ENCODE data around the gene APPBP2.

Gene APPBP2

DNA sequence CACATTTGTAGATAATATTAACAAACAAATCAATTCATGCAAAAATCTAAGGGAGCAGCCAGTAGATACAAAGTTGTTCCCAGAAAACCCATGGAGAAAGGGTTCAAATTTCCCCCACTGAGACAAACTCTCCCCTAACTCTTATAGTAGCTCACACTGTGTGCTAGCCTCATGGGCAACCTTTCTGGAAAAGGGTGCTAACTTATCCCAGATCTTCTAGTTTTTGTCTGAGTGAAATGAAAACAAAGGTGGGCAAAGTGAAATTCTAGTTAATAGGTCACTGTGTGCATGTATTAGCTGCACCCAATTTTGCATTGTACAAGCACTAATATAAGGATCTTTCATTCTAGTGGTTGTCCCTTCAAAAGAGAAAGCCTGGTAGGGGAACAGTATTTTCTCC lies 124.2 kb downstream of the APPBP2 start:
- TF ChIP-seq, protein P1, sequence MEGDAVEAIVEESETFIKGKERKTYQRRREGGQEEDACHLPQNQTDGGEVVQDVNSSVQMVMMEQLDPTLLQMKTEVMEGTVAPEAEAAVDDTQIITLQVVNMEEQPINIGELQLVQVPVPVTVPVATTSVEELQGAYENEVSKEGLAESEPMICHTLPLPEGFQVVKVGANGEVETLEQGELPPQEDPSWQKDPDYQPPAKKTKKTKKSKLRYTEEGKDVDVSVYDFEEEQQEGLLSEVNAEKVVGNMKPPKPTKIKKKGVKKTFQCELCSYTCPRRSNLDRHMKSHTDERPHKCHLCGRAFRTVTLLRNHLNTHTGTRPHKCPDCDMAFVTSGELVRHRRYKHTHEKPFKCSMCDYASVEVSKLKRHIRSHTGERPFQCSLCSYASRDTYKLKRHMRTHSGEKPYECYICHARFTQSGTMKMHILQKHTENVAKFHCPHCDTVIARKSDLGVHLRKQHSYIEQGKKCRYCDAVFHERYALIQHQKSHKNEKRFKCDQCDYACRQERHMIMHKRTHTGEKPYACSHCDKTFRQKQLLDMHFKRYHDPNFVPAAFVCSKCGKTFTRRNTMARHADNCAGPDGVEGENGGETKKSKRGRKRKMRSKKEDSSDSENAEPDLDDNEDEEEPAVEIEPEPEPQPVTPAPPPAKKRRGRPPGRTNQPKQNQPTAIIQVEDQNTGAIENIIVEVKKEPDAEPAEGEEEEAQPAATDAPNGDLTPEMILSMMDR (IDR thresholded peaks at IDR 0.05; ENCODE audit: insufficient read depth, low read depth, low read length, missing control alignments): no peak
- no peak for DNase-seq (ENCODE audit: low read depth)
- H3K4me3 ChIP-seq (ENCODE audit: low read depth, low read length): no peak overlapping the region

DNA sequence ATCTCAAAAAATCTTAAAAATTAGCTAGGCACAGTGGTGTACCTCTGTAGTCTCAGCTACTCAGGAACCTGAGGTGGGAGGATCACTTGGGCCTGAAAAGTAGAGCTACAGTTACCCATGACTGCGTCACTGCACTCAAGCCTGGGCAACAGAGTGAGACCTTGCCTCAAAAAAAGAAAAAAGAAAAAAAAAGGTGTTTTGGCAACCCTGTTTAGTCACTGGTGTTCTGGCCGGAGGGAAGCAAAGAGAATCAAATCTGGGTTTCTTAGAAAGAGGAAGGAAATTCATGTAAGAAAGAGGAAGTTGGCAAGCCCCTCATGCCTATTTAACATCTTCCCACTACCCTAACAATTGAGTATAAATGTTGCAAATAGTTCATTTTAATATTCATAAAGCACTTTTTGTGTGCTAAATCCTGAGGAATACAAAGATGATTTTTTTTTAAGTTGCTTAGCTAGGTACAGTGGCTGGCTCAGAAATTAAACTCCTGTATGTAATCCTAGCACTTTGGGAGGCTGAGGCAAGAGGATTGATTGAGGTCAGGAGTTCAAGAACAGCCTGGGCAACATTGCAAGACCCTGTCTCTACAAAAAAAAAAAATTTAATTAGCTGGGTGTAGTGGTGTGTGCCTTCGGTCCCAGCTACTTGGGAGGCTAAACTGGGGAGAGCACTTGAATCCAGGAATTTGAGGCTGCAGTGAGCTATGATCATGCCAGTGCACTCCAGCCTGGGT lies 127.6 kb downstream of the APPBP2 start:
- TF ChIP-seq, protein P1 (IDR thresholded peaks at IDR 0.05; ENCODE audit: insufficient read depth, low read depth, low read length, missing control alignments): no peak
- H3K4me3 ChIP-seq (ENCODE audit: low read depth, low read length): no peak overlapping the region
- DNase-seq (ENCODE audit: low read depth): peak; percentile 56

DNA sequence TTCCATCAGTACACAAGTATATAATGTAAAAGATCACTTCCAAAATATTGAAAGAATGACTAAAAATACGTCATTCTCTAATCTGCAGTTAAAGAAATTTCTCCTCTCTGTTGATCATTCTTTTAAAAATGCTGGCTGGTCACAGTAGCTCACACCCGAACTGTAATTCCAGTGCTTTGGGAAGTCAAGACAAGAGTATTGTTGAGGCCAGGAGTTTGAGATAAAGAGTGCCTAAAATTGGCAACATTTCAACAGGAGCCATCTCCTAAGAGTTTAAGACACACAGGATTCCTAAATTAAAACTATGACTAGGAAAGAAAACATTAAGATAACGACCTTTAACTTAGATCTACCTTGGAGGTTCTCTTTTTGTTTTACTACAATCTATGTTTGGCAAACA lies 129.6 kb downstream of the APPBP2 start:
- H3K4me3 ChIP-seq (ENCODE audit: low read depth, low read length): no peak overlapping the region
- DNase-seq (ENCODE audit: low read depth): no peak
- TF ChIP-seq, protein P1 (IDR thresholded peaks at IDR 0.05; ENCODE audit: insufficient read depth, low read depth, low read length, missing control alignments): no peak

DNA sequence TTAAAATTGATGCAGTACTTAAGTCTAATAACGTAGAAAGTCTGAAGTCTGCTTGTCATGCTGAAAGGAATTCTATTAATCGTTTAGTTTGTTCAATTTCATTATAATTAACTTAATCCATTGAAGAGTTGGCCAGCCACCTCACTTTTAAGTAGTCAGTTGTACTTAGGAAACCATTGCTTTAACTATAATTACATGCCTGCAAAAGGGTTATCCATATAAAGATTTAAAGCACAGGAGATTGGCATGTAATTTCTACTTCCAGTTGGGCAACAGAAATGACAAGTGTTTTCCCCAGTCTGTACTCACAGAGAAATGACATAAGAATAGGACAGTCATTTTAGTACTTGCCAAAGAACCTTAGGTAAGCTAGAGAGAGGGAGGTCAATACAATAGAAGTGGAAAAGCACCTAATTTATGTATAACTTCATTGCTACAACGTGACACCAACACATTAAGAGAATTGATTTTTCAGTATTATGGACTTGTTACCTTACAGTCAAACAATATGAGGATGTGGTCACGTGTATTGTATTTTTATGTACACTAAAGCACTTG lies 130.5 kb downstream of the APPBP2 start:
- TF ChIP-seq, protein P1 (IDR thresholded peaks at IDR 0.05; ENCODE audit: insufficient read depth, low read depth, low read length, missing control alignments): no peak
- H3K4me3 ChIP-seq (ENCODE audit: low read depth, low read length): no peak overlapping the region
- peak; percentile 26 for DNase-seq (ENCODE audit: low read depth)

DNA sequence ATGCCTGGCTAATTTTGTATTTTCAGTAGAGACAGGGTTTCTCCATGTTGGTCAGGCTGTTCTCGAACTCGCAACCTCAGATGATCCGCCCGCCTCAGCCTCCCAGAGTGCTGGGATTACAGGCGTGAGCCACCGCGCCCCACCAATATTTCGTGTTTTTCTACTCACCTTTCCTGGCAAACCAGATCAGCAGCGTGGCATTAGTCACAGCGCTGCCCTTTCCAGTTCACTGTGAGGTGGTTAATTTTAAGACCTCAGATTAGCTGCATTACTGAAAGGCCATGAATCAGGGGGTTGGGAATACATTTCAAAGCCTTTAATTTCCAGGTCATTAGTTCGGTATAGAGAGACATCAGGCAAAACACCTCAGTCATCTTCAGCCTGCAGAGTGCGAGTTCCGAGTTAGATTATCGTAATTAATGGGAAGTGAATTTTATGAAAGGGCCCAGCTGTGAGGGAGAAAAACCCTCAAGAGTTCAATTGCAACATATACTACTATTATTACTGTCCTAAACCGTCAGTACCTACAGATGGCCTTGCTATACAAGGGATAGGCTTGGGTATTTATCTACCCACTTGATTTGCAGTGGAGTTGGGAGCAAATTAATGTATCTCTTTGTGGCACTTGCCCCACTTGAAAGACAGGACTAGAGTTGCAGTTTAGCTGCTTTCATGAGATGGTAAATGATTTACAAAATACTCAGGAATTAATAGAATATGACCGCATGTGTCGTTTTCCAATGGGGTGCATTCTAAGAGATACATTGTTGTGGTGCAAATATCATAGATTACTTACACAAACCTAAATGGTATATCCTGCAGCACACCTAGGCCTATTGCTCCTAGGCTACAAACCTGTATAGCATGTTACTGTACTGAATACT lies 132.0 kb downstream of the APPBP2 start:
- TF ChIP-seq, protein P1 (IDR thresholded peaks at IDR 0.05; ENCODE audit: insufficient read depth, low read depth, low read length, missing control alignments): no peak
- DNase-seq (ENCODE audit: low read depth): no peak

More for the DNA sequence above, 132.0 kb downstream of the APPBP2 start:
- H3K4me3 ChIP-seq (ENCODE audit: low read depth, low read length): no peak overlapping the region

Data from GM12865 (cell line).